A673 (cell line): ENCODE results near the gene NOSTRIN.

ENCODE experiments used
- EZH2 ChIP-seq: fragments of 200-600 bp; sonication (generic); IDR thresholded peaks from 2 replicates; pipeline ENCODE4 v1.6.1; 2017; ENCODE audit warnings: borderline replicate concordance, low read depth, mild to moderate bottlenecking, mixed read lengths, antibody characterized with exemption, low read length; ENCODE audit not compliant: poor library complexity, severe bottlenecking
- TF ChIP-seq, protein P1 (sequence below): fragments of 300-800, 200-600 bp; sonication (generic); conservative IDR thresholded peaks from 2 replicates; pipeline ENCODE4 v1.5.1; 2017; ENCODE audit warnings: low read depth, mild to moderate bottlenecking, antibody characterized with exemption, low read length, moderate library complexity, mixed read lengths

DNA sequence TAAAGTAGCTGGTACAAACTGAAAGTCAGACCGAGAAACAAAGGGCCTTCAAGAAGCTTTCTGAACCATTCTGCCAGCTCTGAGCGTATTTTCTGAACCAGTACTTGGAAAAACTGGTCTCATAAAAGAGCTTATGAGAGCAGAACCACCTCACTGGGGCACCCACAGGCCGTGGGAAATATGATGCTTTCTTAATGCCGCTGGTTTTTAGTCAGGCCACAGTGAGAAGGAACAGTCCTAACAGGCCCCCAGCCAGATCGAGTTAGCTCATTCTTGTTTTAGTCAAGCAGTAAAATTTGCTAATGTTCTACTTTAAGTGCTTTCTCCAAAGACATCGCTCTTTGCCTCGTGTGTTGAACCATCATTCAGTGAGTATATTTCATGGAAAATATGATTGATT, 12.7 kb upstream of the NOSTRIN start:
- TF ChIP-seq, protein P1, sequence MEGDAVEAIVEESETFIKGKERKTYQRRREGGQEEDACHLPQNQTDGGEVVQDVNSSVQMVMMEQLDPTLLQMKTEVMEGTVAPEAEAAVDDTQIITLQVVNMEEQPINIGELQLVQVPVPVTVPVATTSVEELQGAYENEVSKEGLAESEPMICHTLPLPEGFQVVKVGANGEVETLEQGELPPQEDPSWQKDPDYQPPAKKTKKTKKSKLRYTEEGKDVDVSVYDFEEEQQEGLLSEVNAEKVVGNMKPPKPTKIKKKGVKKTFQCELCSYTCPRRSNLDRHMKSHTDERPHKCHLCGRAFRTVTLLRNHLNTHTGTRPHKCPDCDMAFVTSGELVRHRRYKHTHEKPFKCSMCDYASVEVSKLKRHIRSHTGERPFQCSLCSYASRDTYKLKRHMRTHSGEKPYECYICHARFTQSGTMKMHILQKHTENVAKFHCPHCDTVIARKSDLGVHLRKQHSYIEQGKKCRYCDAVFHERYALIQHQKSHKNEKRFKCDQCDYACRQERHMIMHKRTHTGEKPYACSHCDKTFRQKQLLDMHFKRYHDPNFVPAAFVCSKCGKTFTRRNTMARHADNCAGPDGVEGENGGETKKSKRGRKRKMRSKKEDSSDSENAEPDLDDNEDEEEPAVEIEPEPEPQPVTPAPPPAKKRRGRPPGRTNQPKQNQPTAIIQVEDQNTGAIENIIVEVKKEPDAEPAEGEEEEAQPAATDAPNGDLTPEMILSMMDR, result no peak
- TF ChIP-seq EZH2, result no peak
